ENCODE measurements around the gene TMEM145. TPM values are rescaled to one million over a fixed set of nuclear protein-coding genes. Genes with fewer than 3 reads are reported as not detected.

The TMEM145 gene
- total and polyA plus RNA-seq, 9 of the 15 experiments (the other 6 are each of a cell fraction or from before 2014, with no cell fraction given): 0.80 to 5.5 (median 1.9) TPM; not detected in 3

DNA sequence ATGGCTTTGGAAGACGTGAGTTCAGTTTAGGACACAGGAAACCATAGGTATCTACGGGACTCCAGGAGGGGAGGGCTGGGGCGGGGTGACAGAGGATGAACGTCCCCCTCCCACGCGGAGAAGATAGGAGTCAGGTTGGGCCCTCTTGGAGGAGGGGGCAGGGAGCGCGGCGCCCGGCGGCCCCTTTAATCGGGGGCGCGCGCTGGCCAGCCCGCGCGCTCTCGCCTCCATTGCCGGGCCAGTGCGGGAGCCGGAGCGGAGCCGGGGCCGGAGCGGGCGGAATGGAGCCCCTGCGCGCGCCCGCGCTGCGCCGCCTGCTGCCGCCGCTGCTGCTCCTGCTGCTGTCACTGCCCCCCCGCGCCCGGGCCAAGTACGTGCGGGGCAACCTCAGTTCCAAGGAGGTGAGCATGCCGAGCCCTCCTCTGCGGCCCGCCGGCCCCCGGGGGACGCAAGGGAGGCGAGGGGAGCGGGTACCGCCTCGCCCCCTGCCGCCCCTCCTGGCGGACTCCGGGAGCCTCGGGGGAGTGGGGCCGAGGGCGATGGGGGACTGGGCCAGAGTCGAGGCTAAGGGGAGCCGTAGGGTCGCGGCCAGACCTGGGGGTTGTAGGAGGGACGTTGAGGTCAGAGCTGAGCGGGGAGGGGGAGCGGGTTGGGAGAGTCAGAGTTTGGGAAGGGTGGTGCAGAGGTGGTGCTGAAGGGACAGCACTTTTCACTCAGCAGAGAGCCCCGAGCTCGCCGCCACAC lies at the start of gene TMEM145 (continued):
- TF ChIP-seq ADNP (tag; IDR thresholded peaks at IDR 0.05) (no peak), HDAC1 (IDR thresholded peaks at IDR 0.05) (peak in 1 of 2 experiments; percentile 74; a peak in 2 of 4 replicates), NCOA1 (IDR thresholded peaks at IDR 0.05; ENCODE audit: low read depth) (peak; percentile 64; the same call in 1 of the 2 replicates), NCOA6 (IDR thresholded peaks at IDR 0.05) (no peak), NFATC3 (IDR thresholded peaks at IDR 0.05) (peak; percentile 47; the same call in 1 of the 2 replicates), SAFB2 (IDR thresholded peaks at IDR 0.05; ENCODE audit: borderline replicate concordance, low read depth, low read length, severe bottlenecking) (no peak), PCBP1 (IDR thresholded peaks at IDR 0.05; ENCODE audit: low read depth, low read length, poor library complexity, severe bottlenecking) (peak; percentile 37), ZBTB7A (IDR thresholded peaks at IDR 0.05; ENCODE audit: borderline replicate concordance, control insufficient read depth, low read depth, low read length) (peak; percentile 43; the same call in 1 of the 2 replicates), XRCC5 (IDR thresholded peaks at IDR 0.05; ENCODE audit: low read depth, low read length) (0 out of 2 replicates have a peak, but pooled peaks have one; percentile 48), SPI1 (IDR thresholded peaks at IDR 0.05; ENCODE audit: borderline replicate concordance, low read depth, low read length) (no peak), EGR1 (conservative IDR thresholded peaks at IDR 0.05) (0 out of 2 replicates have a peak, but pooled peaks have one; percentile 25), MIER1 (IDR thresholded peaks at IDR 0.05; ENCODE audit: low read depth) (peak; percentile 95), CCNT2 (IDR thresholded peaks at IDR 0.05; ENCODE audit: borderline replicate concordance, extremely low read depth, insufficient read length, low read depth, low read length) (peak; percentile 67)
- TF ChIP-seq, protein P1, sequence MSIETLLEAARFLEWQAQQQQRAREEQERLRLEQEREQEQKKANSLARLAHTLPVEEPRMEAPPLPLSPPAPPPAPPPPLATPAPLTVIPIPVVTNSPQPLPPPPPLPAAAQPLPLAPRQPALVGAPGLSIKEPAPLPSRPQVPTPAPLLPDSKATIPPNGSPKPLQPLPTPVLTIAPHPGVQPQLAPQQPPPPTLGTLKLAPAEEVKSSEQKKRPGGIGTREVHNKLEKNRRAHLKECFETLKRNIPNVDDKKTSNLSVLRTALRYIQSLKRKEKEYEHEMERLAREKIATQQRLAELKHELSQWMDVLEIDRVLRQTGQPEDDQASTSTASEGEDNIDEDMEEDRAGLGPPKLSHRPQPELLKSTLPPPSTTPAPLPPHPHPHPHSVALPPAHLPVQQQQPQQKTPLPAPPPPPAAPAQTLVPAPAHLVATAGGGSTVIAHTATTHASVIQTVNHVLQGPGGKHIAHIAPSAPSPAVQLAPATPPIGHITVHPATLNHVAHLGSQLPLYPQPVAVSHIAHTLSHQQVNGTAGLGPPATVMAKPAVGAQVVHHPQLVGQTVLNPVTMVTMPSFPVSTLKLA (conservative IDR thresholded peaks at IDR 0.05): peak in 1 of 2 experiments; percentile 59; a peak in 2 of 4 replicates
- TF ChIP-seq, protein P2, sequence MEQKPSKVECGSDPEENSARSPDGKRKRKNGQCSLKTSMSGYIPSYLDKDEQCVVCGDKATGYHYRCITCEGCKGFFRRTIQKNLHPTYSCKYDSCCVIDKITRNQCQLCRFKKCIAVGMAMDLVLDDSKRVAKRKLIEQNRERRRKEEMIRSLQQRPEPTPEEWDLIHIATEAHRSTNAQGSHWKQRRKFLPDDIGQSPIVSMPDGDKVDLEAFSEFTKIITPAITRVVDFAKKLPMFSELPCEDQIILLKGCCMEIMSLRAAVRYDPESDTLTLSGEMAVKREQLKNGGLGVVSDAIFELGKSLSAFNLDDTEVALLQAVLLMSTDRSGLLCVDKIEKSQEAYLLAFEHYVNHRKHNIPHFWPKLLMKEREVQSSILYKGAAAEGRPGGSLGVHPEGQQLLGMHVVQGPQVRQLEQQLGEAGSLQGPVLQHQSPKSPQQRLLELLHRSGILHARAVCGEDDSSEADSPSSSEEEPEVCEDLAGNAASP (IDR thresholded peaks at IDR 0.05): no peak
- TF ChIP-seq, protein P3, sequence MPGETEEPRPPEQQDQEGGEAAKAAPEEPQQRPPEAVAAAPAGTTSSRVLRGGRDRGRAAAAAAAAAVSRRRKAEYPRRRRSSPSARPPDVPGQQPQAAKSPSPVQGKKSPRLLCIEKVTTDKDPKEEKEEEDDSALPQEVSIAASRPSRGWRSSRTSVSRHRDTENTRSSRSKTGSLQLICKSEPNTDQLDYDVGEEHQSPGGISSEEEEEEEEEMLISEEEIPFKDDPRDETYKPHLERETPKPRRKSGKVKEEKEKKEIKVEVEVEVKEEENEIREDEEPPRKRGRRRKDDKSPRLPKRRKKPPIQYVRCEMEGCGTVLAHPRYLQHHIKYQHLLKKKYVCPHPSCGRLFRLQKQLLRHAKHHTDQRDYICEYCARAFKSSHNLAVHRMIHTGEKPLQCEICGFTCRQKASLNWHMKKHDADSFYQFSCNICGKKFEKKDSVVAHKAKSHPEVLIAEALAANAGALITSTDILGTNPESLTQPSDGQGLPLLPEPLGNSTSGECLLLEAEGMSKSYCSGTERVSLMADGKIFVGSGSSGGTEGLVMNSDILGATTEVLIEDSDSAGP (CRISPR knock-in tag; IDR thresholded peaks at IDR 0.05): peak; percentile 98

All from K562 (cell line).